Right atrium auricular region (tissue), 2 donors: ENCODE results near the gene TNFRSF11A. TPM values are rescaled to one million over a fixed set of nuclear protein-coding genes. Genes with fewer than 3 reads are reported as not detected.

ENCODE experiments used
- DNase-seq: peaks from one replicate; pipeline ENCODE4 v3.0.0-alpha.2; 2019; ENCODE audit warnings: low spot score
- H3K27ac ChIP-seq, 2 donors: fragments of 200-600 bp; sonication (generic); 1 replicate in 1 of 2; 2 replicates in 1 of 2; pipeline ENCODE4 v1.5.1; 2016 to 2019
- H3K27me3 ChIP-seq, 2 donors: fragments of 200-600 bp; sonication (generic); one replicate each; pipeline versions ENCODE4 v1.5.1 to v1.6.0; 2017 to 2019
- H3K36me3 ChIP-seq: fragments of 200-600 bp; sonication (generic); one replicate; pipeline ENCODE4 v1.5.1; 2016
- H3K4me1 ChIP-seq, 2 donors: fragments of 200-600 bp; sonication (generic); one replicate each; pipeline versions ENCODE4 v1.5.1 to v1.6.0; 2017 to 2019
- H3K4me3 ChIP-seq, 2 donors: fragments of 200-600 bp; sonication (generic); 1 replicate in 1 of 2; 2 replicates in 1 of 2; pipeline ENCODE4 v1.5.1; 2017 to 2019; ENCODE audit warnings: mild to moderate bottlenecking in 1 of 2, moderate library complexity in 1 of 2
- H3K9me3 ChIP-seq, 2 donors: fragments of 200-600 bp; sonication (generic); one replicate each; pipeline ENCODE4 v1.5.1; 2019
- CTCF ChIP-seq, 2 donors: fragments of 200-600 bp; sonication (generic); IDR thresholded peaks; one replicate each; pipeline ENCODE4 v1.5.1; 2019; ENCODE audit warnings: antibody characterized with exemption in 2 of 2
- total RNA-seq, 2 donors: library from RNA; depleted of rRNA; stranded (reverse); fragments of >200 nt; gene quantifications; one replicate each; pipeline ENCODE4 v1.1.0, GENCODE V29; 2016

TNFRSF11A gene
- total RNA-seq, 2 donors from 2014 or later: 0.56 to 1.8 TPM

- H3K27ac ChIP-seq: no peak overlapping the region
Measured at GRCh38 chr18:62331581-62332356, 6.7 kb downstream of the TNFRSF11A start.

GRCh38 chr18:62332431-62332830, 7.3 kb downstream of the TNFRSF11A start:
- peaks cover 0 to 34% of the 10 kb centered on the region in 2 donors for H3K4me1 ChIP-seq
- DNase-seq: no peak
- TF ChIP-seq CTCF (IDR thresholded peaks at IDR 0.05): no peak
- H3K27me3 ChIP-seq: peaks cover 0 to 8% of the 10 kb centered on the region in 2 donors
- no peak overlapping the region for H3K4me3 ChIP-seq
- no peaks in the 10 kb centered on the region for H3K36me3 ChIP-seq
- H3K27ac ChIP-seq: no peak overlapping the region
- H3K9me3 ChIP-seq: no peaks in the 10 kb centered on the region

More at GRCh38 chr18:62331581-62332356, 6.7 kb downstream of the TNFRSF11A start:
- no peak for DNase-seq
- Histone ChIP-seq H3K27me3 (peaks cover 0 to 15% of the 10 kb centered on the region in 2 donors), H3K4me1 (peaks cover 0 to 40% of the 10 kb centered on the region in 2 donors), H3K4me3 (no peak overlapping the region), H3K36me3 (no peaks in the 10 kb centered on the region), H3K9me3 (no peaks in the 10 kb centered on the region)
- TF ChIP-seq CTCF (IDR thresholded peaks at IDR 0.05): no peak

GRCh38 chr18:62332964-62333695, 8.0 kb downstream of the TNFRSF11A start:
- Histone ChIP-seq H3K4me1 (peaks cover 0 to 27% of the 10 kb centered on the region in 2 donors), H3K9me3 (no peaks in the 10 kb centered on the region), H3K27me3 (peaks cover 0 to 4% of the 10 kb centered on the region in 2 donors), H3K36me3 (no peaks in the 10 kb centered on the region), H3K4me3 (no peak overlapping the region), H3K27ac (no peak overlapping the region)
- no peak for TF ChIP-seq CTCF (IDR thresholded peaks at IDR 0.05)
- no peak for DNase-seq

- DNase-seq: no peak
Measured at GRCh38 chr18:62334120-62334519, 9.0 kb downstream of the TNFRSF11A start.

GRCh38 chr18:62335494-62335893, 10.4 kb downstream of the TNFRSF11A start:
- Histone ChIP-seq H3K9me3 (no peaks in the 10 kb centered on the region), H3K4me1 (peaks cover 0 to 3% of the 10 kb centered on the region in 2 donors), H3K27ac (no peak overlapping the region), H3K4me3 (no peak overlapping the region), H3K27me3 (no peaks in the 10 kb centered on the region), H3K36me3 (no peaks in the 10 kb centered on the region)
- no peak for DNase-seq
- no peak for TF ChIP-seq CTCF (IDR thresholded peaks at IDR 0.05)

More at GRCh38 chr18:62334120-62334519, 9.0 kb downstream of the TNFRSF11A start:
- Histone ChIP-seq H3K4me1 (peaks cover 0 to 17% of the 10 kb centered on the region in 2 donors), H3K9me3 (no peaks in the 10 kb centered on the region), H3K27me3 (no peaks in the 10 kb centered on the region), H3K4me3 (no peak overlapping the region), H3K27ac (no peak overlapping the region), H3K36me3 (no peaks in the 10 kb centered on the region)
- TF ChIP-seq CTCF (IDR thresholded peaks at IDR 0.05): no peak
